H1 (cell line): ENCODE measurements around the gene CISH. TPM values are rescaled to one million over a fixed set of nuclear protein-coding genes. Genes with fewer than 3 reads are reported as not detected.

Experiments
- CTCF ChIA-PET: fragments of 300-600 bp; sonication (Branson Sonifier 250); formaldehyde crosslinking; loops from one replicate; lab custom pipeline; 2021; ENCODE audit not compliant: partially characterized antibody; lab: Charles Lee
- POLR2A ChIA-PET: fragments of 300-600 bp; sonication (Branson Sonifier 250); formaldehyde crosslinking; loops from one replicate; lab custom pipeline; 2021; ENCODE audit warnings: inconsistent platforms; ENCODE audit not compliant: partially characterized antibody; lab: Charles Lee
- DNase-seq, 2 experiments: peaks; one replicate each; pipeline versions ENCODE4 v3.0.0 to v3.0.0-alpha.2; 2010 to 2022; ENCODE audit warnings: low spot score in 2 of 2, low read depth in 1 of 2, mixed read lengths in 1 of 2
- FAIRE-seq: peaks from 2 replicates; lab custom pipeline; 2011; peaks lifted over from hg19 to GRCh38; lab: Jason Lieb, UNC
- H2AFZ ChIP-seq: 2 replicates; pipeline ENCODE4 v1.8.1; 2012; ENCODE audit warnings: low read length, inconsistent platforms
- H2AK5ac ChIP-seq: 2 replicates; pipeline ENCODE4 v1.6.1; 2013; ENCODE audit warnings: low read depth, low read length
- H2BK120ac ChIP-seq: replicated peaks from 2 replicates; pipeline ENCODE3; 2013; ENCODE audit warnings: low read depth, low read length, inconsistent platforms
- H2BK12ac ChIP-seq: 2 replicates; pipeline ENCODE4 v1.6.1; 2013; ENCODE audit warnings: low read depth, low read length
- H2BK15ac ChIP-seq: 2 replicates; pipeline ENCODE4 v1.6.1; 2013; ENCODE audit warnings: low read length
- H2BK20ac ChIP-seq: 2 replicates; pipeline ENCODE4 v1.6.1; 2013; ENCODE audit warnings: low read length
- H2BK5ac ChIP-seq: 2 replicates; pipeline ENCODE4 v1.6.1; 2013; ENCODE audit warnings: low read depth, low read length
- H3K14ac ChIP-seq: 2 replicates; pipeline ENCODE4 v1.6.1; 2013; ENCODE audit warnings: inconsistent platforms; ENCODE audit not compliant: insufficient read length
- H3K18ac ChIP-seq: 2 replicates; pipeline ENCODE4 v1.6.1; 2013; ENCODE audit warnings: low read length; ENCODE audit errors: extremely low read depth
- H3K23ac ChIP-seq: 2 replicates; pipeline ENCODE4 v1.6.1; 2013; ENCODE audit warnings: inconsistent platforms; ENCODE audit not compliant: insufficient read length
- H3K23me2 ChIP-seq: 2 replicates; pipeline ENCODE4 v1.6.1; 2013; ENCODE audit warnings: low read depth, low read length
- H3K27ac ChIP-seq: 2 replicates; pipeline ENCODE4 v1.6.1; 2011; ENCODE audit warnings: low read depth, low read length, inconsistent platforms
- H3K27me3 ChIP-seq, 4 experiments: replicated peaks in 1 of 4; 1 replicate in 1 of 4; 2 replicates in 3 of 4; pipeline versions ENCODE4 v1.6.1 to v1.8.1; 2011 to 2013; ENCODE audit warnings: low read length in 3 of 4, mild to moderate bottlenecking in 3 of 4, inconsistent platforms in 2 of 4, mixed read lengths in 2 of 4, moderate library complexity in 1 of 4; ENCODE audit not compliant: control insufficient read depth in 3 of 4, insufficient read depth in 3 of 4; ENCODE audit errors: extremely low read depth in 1 of 4
- H3K36me3 ChIP-seq, 4 experiments: 2 replicates each; pipeline versions ENCODE4 v1.6.1 to v1.8.1; 2011 to 2013; ENCODE audit warnings: mild to moderate bottlenecking in 4 of 4, low read length in 3 of 4, moderate library complexity in 2 of 4, control low read depth in 1 of 4, inconsistent platforms in 1 of 4; ENCODE audit not compliant: insufficient read depth in 4 of 4, control insufficient read depth in 2 of 4
- H3K4ac ChIP-seq: replicated peaks from 2 replicates; pipeline ENCODE3; 2013; ENCODE audit warnings: low read length, low read depth, mixed read lengths, inconsistent platforms; ENCODE audit not compliant: insufficient read length
- H3K4me1 ChIP-seq, 4 experiments: replicated peaks in 1 of 4; 1 replicate in 1 of 4; 2 replicates in 3 of 4; pipeline versions ENCODE4 v1.6.1 to v1.8.1; 2011 to 2013; ENCODE audit warnings: low read length in 3 of 4, inconsistent platforms in 2 of 4, mixed read lengths in 1 of 4; ENCODE audit not compliant: insufficient read depth in 4 of 4, control insufficient read depth in 3 of 4
- H3K4me2 ChIP-seq, 2 experiments: 2 replicates each; pipeline versions ENCODE4 v1.6.1 to v1.8.1; 2011 to 2013; ENCODE audit warnings: low read depth in 2 of 2, low read length in 2 of 2, control low read depth in 1 of 2, inconsistent platforms in 1 of 2, mild to moderate bottlenecking in 1 of 2; ENCODE audit not compliant: insufficient read depth in 1 of 2
- H3K4me3 ChIP-seq, 4 experiments: fragments of 200-600, 300-600 bp in 1 of 4; sonication (generic), shearing (Covaris generic), sonication (Bioruptor Twin) in 1 of 4; 2 replicates each; pipeline versions ENCODE4 v1.5.1 to v1.8.1; 2011 to 2016; ENCODE audit warnings: low read length in 4 of 4, low read depth in 3 of 4, control low read depth in 2 of 4, inconsistent platforms in 2 of 4, mild to moderate bottlenecking in 2 of 4, mixed read lengths in 1 of 4, moderate library complexity in 1 of 4; ENCODE audit not compliant: insufficient read depth in 2 of 4; ENCODE audit errors: extremely low read depth in 1 of 4
- H3K56ac ChIP-seq: replicated peaks from 2 replicates; pipeline ENCODE3; 2013; ENCODE audit warnings: low read depth, mild to moderate bottlenecking, mixed read lengths, low read length, inconsistent platforms; ENCODE audit not compliant: insufficient read length
- H3K79me1 ChIP-seq: 2 replicates; pipeline ENCODE4 v1.6.1; 2013; ENCODE audit warnings: low read depth, low read length, control low read depth
- H3K79me2 ChIP-seq, 2 experiments: 2 replicates each; pipeline versions ENCODE4 v1.6.1 to v1.8.1; 2012 to 2013; ENCODE audit warnings: low read length in 2 of 2, mild to moderate bottlenecking in 2 of 2, inconsistent platforms in 1 of 2; ENCODE audit not compliant: insufficient read depth in 2 of 2, control insufficient read depth in 1 of 2
- H3K9ac ChIP-seq, 4 experiments: replicated peaks in 1 of 4; 1 replicate in 1 of 4; 2 replicates in 3 of 4; pipeline versions ENCODE4 v1.6.1 to v1.8.1; 2011 to 2013; ENCODE audit warnings: low read depth in 3 of 4, low read length in 3 of 4, control low read depth in 2 of 4, mild to moderate bottlenecking in 2 of 4, moderate library complexity in 2 of 4, inconsistent platforms in 1 of 4; ENCODE audit errors: extremely low read depth in 1 of 4
- H3K9me3 ChIP-seq, 2 experiments: 2 replicates each; pipeline versions ENCODE4 v1.6.1 to v1.8.1; 2012 to 2013; ENCODE audit warnings: mild to moderate bottlenecking in 2 of 2, moderate library complexity in 2 of 2, control low read depth in 1 of 2, inconsistent platforms in 1 of 2, low read depth in 1 of 2, low read length in 1 of 2, mixed read lengths in 1 of 2; ENCODE audit not compliant: insufficient read depth in 2 of 2
- H4K20me1 ChIP-seq, 2 experiments: replicated peaks in 1 of 2; 2 replicates each; pipeline versions ENCODE3 to v1.8.1; 2011 to 2013; ENCODE audit warnings: inconsistent platforms in 2 of 2, low read length in 2 of 2, mild to moderate bottlenecking in 1 of 2; ENCODE audit not compliant: insufficient read depth in 2 of 2, control insufficient read depth in 1 of 2
- H4K5ac ChIP-seq: 2 replicates; pipeline ENCODE4 v1.6.1; 2013; ENCODE audit warnings: low read length, low read depth, mixed read lengths, inconsistent platforms; ENCODE audit not compliant: insufficient read length
- H4K8ac ChIP-seq: 2 replicates; pipeline ENCODE4 v1.8.0; 2013; ENCODE audit warnings: mild to moderate bottlenecking, moderate library complexity, low read length, inconsistent platforms; ENCODE audit not compliant: insufficient read depth; ENCODE audit errors: extremely low read depth
- H4K91ac ChIP-seq: replicated peaks from 2 replicates; pipeline ENCODE3; 2013; ENCODE audit warnings: low read length, mixed read lengths, inconsistent platforms; ENCODE audit not compliant: insufficient read length
- BACH1 ChIP-seq: IDR thresholded peaks from 2 replicates; pipeline ENCODE4 v1.6.1; 2012; ENCODE audit warnings: low read length, improper control_type of control experiment
- BRCA1 ChIP-seq: IDR thresholded peaks from 2 replicates; pipeline ENCODE4 v1.6.1; 2012; ENCODE audit warnings: low read depth, low read length, improper control_type of control experiment
- GABPA ChIP-seq: IDR thresholded peaks from 2 replicates; pipeline ENCODE4 v1.6.1; 2011; ENCODE audit warnings: mild to moderate bottlenecking, low read length, moderate library complexity, borderline replicate concordance; ENCODE audit not compliant: insufficient read depth
- JUND ChIP-seq: IDR thresholded peaks from 2 replicates; pipeline ENCODE4 v1.6.1; 2011; ENCODE audit warnings: mild to moderate bottlenecking, improper control_type of control experiment, low read length
- PHF8 ChIP-seq: fragments of 200-600 bp; sonication (generic); conservative IDR thresholded peaks from 2 replicates; pipeline ENCODE4 v1.7.1; 2012; ENCODE audit warnings: low read depth, mild to moderate bottlenecking, inconsistent platforms, low read length, moderate library complexity
- SP1 ChIP-seq: IDR thresholded peaks from 2 replicates; pipeline ENCODE4 v1.6.1; 2011; ENCODE audit warnings: low read depth, low read length
- WGBS, 2 experiments: shearing (Covaris generic) in 1 of 2; methylation state at CpG; one replicate each; pipeline versions ENCODE4 v1.1.6 to v1.1.7; 2013 to 2015; ENCODE audit warnings: low lambda C conversion rate in 2 of 2, mixed read lengths in 2 of 2, inconsistent platforms in 1 of 2, low coverage in 1 of 2, missing lambda C conversion rate in 1 of 2; ENCODE audit not compliant: insufficient replicate concordance in 2 of 2, insufficient coverage in 1 of 2, insufficient read length in 1 of 2; ENCODE audit errors: extremely low coverage in 1 of 2, missing lambda C conversion rate in 1 of 2; 5-methylcytosine and 5-hydroxymethylcytosine counted together
- polyA plus RNA-seq, 7 experiments: library from polyadenylated mRNA; depleted of rRNA in 3 of 7; stranded (reverse) in 5 of 7; unstranded in 2 of 7; fragments of >200 nt in 5 of 7; fragments of 200-250 nt in 2 of 7; gene quantifications; 1 replicate in 5 of 7; 2 replicates in 1 of 7; 4 replicates in 1 of 7; pipeline versions ENCODE4 v1.2.1 to v1.2.3, GENCODE V29; 2011 to 2013; ENCODE audit warnings: missing spikeins in 2 of 7, mixed read lengths in 2 of 7
- total RNA-seq: library from RNA; stranded (reverse); fragmentation: NEBNext Ultra II Directional; extraction: Animal tissue kit (Norgen Biotek cat#: 25700); gene quantifications from 2 replicates; pipeline ENCODE4 v1.2.1, GENCODE V29; 2021

Gene CISH
- total and polyA plus RNA-seq, 2 of the 8 experiments (the other 6 are each of a cell fraction or from before 2014, with no cell fraction given): 1.9 to 2.2 TPM

DNA sequence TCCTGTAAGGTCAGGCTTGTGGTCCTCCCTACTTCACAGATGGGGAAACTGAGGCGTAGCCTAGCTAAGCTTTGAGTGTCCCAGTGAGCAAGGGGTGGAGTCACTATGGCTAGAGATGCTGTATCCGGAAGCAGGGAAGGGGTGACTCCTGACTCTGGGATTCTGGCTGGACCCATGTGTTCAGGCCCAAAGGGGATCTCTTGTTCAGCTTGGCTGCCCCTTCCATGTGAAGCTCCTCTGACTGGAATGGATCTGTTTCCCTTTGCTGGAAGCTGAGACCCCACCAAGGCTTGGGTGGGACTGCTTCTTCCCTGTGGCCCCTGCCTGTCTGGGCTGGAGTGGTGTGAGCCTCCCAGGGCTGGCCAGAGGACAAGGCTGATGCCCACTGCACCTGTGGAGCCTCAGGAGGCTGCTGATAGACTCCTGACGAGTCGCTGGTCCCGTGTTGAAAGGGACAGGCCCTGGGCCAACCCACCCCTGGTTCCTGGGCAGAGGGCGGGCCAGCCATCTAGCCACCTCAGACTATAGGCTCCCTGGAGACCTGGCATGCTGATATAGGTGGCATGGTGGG lies 6.4 kb upstream of the CISH start:
- Histone ChIP-seq H2BK20ac (peak overlapping the region; percentile 1; the same call in 1 of the 2 replicates), H3K27me3 (peaks cover 0 to 13% (median 9%) of the 10 kb centered on the region in 4 experiments; a peak in 5 of 7 replicates), H4K20me1 (peaks cover 4 to 13% of the 10 kb centered on the region in 2 experiments), H3K9ac (peak overlapping the region in 3 of 4 experiments; percentile 59 to 70 (median 62); a peak in 3 of 7 replicates), H3K4me2 (peak overlapping the region; percentile 80 to 91), H2BK120ac (no peak overlapping the region), H3K23ac (no peak overlapping the region), H3K14ac (no peak overlapping the region), H2AK5ac (peak overlapping the region; percentile 89), H2BK5ac (peak overlapping the region; percentile 87; the same call in 1 of the 2 replicates), H2AFZ (peak overlapping the region; percentile 28; the same call in 1 of the 2 replicates), H4K8ac (no peak overlapping the region; the same call in 1 of the 2 replicates), H2BK12ac (peak overlapping the region; percentile 84; the same call in 1 of the 2 replicates), H2BK15ac (peak overlapping the region; percentile 99), H3K4me1 (peaks cover 0 to 10% (median 7%) of the 10 kb centered on the region in 4 experiments; a peak in 6 of 7 replicates), H3K4me3 (peak overlapping the region; percentile 59 to 74 (median 71)), H3K18ac (peak overlapping the region; percentile 65; the same call in 1 of the 2 replicates), H3K4ac (peak overlapping the region; percentile 58), H3K23me2 (peaks cover 11% of the 10 kb centered on the region), H3K79me1 (no peaks in the 10 kb centered on the region; the same call in 1 of the 2 replicates), H3K36me3 (no peaks in the 10 kb centered on the region), H3K9me3 (no peaks in the 10 kb centered on the region), H3K56ac (no peak overlapping the region), H3K27ac (no peak overlapping the region), H4K91ac (peak overlapping the region; percentile 44), H4K5ac (peak overlapping the region; percentile 6), H3K79me2 (peaks cover 0 to 15% of the 10 kb centered on the region in 2 experiments; a peak in 1 of 4 replicates)
- POLR2A ChIA-PET: interaction anchor here (0.6 to 4.8 kb wide), 11 partner anchors 9 to 771 kb away, joined by 3 to 20 read pairs (median 4); partner anchors contain the start of gene MANF
- FAIRE-seq (no peak), DNase-seq (no peak)
- WGBS, 2 experiments: 75% methylated on average over 6 of the region's 6 CpGs; no CpG with 5 or more reads in 1 of the 2 experiments
- TF ChIP-seq BRCA1 (no peak), PHF8 (no peak), JUND (no peak), GABPA (no peak), BACH1 (no peak), SP1 (no peak)
- CTCF ChIA-PET: interaction anchor here (0.7 to 50.4 kb wide), 8 partner anchors 28 to 770 kb away, joined by 3 to 1262 read pairs (median 44); partner anchors contain the start of genes C3orf18, DOCK3, HEMK1 and MANF
